Hindlimb muscle (tissue), 1 donor: ENCODE results near the gene FAM118B. TPM values are rescaled to one million over a fixed set of nuclear protein-coding genes. Genes with fewer than 3 reads are reported as not detected.

ENCODE experiments used
- DNase-seq: peaks from one replicate; pipeline ENCODE4 v3.0.0-alpha.2; 2013
- polyA plus RNA-seq: library from polyadenylated mRNA; unstranded; fragments of 120-200 nt; gene quantifications from one replicate; pipeline ENCODE4 v1.2.1, GENCODE V29; 2013; ENCODE audit not compliant: insufficient read length

FAM118B gene
- polyA plus RNA-seq, 1 donor = 17.5 TPM

- no peak for DNase-seq
Measured at GRCh38 chr11:126186708-126187529, 24.7 kb upstream of the FAM118B start.

DNA sequence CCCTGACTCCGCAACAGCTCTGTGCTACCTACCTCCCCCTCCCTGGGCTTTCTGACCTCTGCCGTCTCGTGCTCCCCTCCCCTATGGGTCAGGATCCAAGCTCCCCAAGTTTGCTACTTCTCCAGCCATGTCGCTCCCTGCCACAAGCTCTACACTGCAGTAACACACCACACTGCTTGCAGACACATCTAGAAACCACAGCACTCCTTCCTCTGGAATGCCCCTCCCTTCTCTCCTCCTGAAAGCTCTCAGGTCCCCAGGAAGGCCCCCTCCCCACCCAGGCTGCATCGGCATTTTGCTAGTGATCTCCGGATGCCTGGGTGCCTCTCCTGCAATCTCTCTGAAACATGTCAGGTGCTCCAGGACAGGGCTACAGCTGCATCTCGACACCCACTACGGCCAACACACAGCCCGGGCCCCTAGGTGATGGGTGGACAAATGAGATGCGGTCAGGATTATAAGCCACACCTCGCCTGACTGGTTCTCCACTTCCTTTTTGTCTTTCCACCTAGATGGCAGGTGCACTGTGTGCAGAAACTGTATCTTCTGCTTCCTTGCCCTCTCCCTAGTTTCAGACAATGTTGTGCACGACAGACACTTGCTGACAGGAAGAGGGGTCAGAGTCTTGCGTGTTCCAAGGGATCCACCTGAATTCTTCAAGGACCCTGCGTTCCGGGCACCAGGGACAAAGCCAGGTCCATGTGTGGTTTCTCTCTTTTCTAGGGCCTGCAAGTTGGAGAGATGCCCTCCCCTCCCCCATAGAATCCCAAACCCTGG is 23.1 kb upstream of the FAM118B start:
- DNase-seq = no peak

DNA sequence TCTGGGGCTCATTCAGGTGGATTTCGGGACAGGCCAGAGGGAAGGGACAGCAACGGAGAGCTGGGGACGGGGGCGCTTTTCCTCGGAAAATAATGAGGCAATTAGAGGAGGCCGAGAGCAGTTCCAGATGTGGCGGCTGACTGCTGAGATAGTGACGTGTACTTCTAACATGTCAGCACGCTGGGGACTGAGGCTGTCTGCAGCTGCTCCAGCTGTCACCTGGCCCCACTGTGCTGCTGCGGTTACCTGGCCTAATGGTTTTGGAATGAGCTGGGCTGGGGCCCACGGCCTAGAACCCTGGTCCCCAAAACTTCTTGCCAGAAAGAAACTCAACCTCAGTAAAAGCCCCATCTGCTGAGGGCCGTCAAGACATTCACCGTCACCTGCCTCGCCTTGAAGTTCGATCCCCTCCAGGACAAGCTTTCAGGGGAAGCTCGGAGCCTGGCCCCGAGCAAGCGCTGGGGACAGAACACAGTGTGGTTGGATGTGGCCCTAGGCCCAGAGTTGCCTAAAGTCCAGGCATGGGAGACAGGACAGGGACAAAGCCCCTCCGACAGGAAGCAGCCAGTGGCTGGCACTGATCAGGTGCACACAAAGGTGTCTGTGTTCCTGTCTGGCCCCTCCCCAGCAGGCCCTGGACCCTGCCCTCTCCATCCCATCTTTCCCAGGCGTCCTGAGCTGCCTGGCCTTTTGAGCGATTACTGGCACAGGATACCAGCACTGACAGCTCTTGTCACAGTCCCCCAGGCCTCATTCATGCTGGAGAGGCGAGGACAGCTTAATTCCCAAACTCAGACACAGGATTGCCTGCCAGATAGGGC is 22.3 kb upstream of the FAM118B start:
- no peak for DNase-seq

DNA sequence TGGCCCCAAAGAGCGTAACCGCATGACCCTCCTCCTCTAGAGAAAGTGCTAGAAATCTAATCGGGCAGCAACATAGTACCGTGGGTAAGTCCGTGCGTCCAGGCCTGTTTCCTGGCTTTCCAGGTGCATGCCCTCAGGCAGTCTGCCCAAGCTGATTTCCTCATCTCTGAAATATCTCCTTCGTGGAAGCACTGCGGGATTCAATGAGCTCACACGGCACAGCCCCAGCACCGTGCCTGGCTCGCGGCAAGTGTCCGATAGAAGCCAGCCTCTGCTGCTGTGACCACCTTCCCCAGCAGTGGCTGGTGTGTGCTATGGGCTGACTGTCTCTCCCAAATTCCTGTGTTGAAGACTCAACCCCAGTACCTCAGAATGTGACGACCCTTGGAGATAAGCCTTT is 20.8 kb upstream of the FAM118B start:
- DNase-seq = no peak

DNA sequence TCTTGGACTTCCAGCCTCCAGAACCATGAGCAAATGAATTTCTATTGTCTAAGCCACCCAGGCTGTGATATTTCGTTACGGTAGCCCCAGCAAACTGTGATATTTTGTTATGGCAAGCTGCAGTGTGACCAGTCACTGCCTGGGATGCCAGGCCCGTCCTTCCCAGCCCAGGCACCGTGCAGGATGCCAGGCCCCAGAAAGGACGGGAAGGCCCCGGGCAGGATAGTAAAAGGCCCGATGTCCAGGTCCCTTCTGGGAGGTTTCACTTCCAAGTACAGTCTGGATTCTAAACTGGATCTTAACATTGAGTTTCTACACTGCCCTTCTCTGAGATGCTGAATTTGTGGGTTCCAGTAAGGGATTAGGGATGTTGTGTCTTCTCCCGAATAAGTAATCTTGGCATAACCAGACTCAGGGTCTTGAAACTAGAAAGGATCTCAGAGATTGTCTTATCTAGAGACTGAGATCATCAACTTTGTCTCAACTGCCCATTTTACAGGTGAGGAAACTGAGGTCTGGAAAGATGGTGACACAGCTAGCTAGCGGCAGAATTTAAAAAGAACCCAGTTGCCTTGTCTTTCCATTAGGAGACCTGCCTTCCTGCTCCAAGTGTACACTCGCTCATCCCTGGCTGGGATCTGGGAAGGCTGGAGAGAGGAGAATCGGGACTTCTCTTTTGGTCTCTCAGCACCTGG is 20.1 kb upstream of the FAM118B start:
- no peak for DNase-seq

DNA sequence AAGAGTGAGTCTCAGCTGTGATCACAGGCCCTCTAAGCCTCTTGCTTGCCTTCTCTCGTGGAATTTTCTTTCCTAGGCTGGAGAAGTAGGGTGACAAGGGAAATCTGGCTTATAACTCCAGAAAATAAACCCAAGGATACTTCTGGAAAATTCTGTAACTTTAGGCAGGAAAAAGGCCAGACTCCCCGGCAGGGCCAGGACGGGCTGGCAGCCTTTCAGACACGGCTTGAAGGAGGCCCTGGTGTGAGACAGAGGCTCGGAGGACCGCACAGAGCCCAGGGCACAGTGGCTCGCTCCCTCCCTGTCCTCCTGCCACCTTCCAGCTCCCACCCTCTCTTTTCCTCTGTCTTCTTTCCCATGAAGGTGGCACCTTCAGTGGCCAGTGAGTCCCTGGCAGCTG is 19.2 kb upstream of the FAM118B start:
- DNase-seq = no peak

DNA sequence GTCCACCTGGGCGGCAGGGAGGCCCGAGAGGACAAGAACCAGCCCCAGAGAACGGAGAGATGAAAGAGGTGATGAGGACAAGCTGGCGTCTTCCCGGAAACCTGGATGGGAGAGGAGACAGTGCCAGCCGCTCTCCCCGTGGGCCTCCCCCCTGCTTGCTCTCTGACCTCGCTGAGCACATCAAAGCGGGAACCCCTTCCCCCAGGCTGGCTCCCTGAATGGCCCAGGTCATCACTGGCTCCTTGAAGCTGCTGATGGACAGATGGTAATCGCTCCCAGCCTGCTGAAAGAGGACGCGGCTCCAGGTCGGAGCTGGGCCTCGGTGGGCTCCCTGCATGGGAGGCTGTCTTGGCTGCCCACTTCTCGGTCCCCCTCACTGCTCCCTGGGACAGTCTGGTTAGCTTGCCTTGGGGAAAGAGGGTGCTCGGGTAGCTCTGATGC is 18.5 kb upstream of the FAM118B start:
- DNase-seq = no peak

DNA sequence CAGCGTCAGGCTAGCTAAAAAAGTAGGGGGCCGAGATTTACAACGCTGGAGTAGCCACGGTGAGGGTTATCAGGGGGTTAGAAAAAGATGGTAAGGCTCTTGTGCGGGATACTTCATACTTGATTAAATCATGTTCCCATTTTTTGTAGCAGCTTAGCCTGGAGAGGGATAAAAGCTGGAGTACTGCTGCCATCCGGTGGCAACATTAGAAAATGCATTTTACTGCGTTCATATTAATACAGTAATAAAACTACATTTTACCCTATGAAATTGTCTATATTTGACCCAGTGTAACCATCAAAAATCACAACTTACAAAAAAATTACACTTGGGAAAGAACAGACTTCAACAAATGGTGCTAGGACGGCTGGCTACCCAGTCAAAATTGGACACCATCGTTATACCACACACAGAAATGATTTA is 17.4 kb upstream of the FAM118B start:
- DNase-seq = peak; percentile 61

DNA sequence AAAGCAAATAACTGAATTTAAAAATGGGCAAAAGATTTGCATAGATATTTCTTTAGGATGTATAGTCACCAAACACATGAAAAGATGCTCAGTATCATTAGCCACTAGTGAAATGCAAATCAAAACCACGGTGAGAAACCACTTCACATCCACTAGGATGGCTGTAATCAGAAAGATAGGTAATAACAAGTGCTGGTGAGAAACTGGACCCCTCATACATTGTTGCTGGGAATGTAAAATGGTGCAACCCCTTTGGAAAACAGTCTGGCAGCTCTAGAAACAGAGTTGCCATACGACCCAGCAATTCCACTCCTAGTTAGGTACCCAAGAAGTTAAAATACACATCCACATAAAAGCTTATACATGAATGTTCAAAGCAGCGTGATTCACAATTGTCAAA is 16.5 kb upstream of the FAM118B start:
- DNase-seq = no peak

GRCh38 chr11:126197277-126197939 is 14.2 kb upstream of the FAM118B start:
- no peak for DNase-seq

GRCh38 chr11:126198648-126199047 is 12.9 kb upstream of the FAM118B start:
- no peak for DNase-seq

DNA sequence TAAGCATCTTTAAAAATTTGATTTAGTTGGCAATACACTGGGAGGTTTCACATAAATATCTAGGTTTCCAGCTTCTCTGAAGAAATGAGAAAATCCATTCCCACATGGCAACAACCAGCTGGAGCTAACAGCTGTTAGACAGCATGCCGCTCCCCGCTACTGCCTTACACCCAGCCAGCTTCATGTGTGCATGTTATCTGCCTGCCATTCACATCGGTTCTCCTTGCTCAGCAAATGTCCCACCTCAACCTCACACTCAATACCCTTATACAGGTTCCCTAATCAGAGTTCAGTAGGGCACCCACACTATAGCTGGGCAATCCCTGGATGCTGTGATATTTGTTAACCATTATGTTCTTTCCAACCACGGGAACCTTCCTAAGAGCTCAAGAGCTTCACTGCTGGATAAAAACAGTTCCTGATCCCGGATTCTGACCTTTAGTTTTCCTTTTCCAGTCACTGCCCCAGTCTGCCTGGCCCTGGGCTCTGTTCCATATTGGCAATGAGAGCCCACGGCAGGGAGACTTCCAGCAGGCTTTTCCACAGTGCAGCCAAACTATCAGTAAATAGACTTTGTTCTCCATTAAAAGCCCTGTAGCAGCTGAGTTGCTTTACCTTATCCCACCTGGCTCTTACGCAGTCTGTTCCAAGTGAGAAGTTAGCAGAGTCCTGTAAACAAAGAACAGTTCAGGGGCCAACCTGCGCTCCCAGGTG is 8.8 kb upstream of the FAM118B start:
- no peak for DNase-seq

- DNase-seq = no peak
Measured at GRCh38 chr11:126205359-126205758, 6.2 kb upstream of the FAM118B start.

DNA sequence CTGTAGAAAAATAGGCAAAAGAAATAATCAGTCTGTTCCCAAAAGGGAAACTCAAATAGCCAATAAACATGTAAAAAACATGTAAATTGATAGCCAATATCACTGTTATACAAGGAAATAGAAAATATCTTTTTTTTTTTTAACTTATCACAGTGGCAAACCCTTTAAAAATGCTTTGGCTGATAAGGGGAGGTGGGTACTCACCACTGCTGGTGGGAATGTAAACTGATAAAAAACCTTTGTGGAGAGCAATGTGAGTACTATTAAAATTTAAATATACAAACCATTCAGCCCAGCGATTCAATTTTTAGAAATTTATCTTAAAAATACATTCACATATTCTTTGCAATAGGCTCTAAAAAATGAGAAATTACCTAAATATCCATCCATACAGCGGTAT is 3.7 kb upstream of the FAM118B start:
- no peak for DNase-seq

DNA sequence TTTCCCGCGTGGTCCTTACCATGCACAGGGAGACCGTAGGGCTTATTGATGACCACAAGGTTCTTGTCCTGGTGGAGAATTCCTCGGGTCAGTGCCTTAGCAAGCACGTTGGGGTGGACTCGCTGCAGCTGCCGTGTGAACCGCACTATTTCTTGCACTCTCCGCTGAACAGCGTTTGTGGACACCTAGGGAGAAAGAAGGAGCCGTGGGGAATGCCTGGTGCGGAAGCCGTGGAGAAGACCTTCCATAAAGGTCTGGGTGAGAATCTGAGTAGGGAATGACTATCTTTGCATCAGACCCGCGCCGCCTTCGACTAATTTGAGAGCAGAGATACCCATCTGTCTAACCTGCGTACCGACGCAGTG is 729 bp upstream of the FAM118B start:
- DNase-seq = no peak

DNA sequence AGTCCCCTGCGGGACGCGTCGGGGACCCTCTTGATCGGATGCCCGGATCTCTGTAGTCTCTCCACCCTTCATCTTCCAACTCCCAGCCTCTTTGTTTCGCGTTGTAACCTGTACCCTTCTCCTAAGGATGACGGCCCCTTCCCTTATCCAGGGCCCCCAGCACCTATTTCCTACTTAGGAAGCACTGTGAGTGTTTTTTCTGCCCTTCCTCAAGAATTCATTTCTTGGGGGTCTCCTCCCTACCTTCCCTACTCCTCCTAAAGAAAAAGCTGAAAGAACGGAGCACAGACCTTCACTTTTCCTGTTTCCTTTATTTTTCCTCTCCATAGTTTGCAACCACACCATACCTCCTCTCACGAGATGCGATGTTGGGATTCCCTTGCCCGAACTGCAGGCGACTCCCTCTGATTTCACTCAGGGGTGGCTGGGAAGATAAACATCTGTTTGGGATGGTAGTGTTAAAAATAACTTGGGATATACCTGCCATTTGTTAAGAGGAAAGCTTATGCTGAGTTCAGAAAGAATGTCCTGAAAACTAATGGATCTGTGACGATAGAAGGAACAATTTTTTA is 593 bp downstream of the FAM118B start:
- no peak for DNase-seq

- no peak for DNase-seq
Measured at GRCh38 chr11:126214441-126214840, 2.9 kb downstream of the FAM118B start.

- no peak for DNase-seq
Measured at GRCh38 chr11:126214841-126215240, 3.3 kb downstream of the FAM118B start.

- DNase-seq = no peak
Measured at GRCh38 chr11:126216526-126217305, 5.1 kb downstream of the FAM118B start.

GRCh38 chr11:126217491-126217890 is 5.9 kb downstream of the FAM118B start:
- no peak for DNase-seq
